Nephron progenitor cell (in vitro differentiated cells): ENCODE data around the gene LRRC27.

Source experiments
- DNase-seq: peaks from one replicate; pipeline ENCODE4 v3.0.0; 2021
- H3K27ac Mint-ChIP-seq: 2 replicates; pipeline ENCODE4 v1.8.0; 2021; ENCODE audit warnings: mild to moderate bottlenecking, moderate library complexity, mixed read lengths
- H3K27me3 Mint-ChIP-seq: 2 replicates; pipeline ENCODE4 v1.8.0; 2021; ENCODE audit warnings: mild to moderate bottlenecking, low read depth, mixed read lengths; ENCODE audit not compliant: poor library complexity
- H3K36me3 Mint-ChIP-seq: 2 replicates; pipeline ENCODE4 v1.8.0; 2021; ENCODE audit warnings: low read depth, mixed read lengths
- H3K4me1 Mint-ChIP-seq: 2 replicates; pipeline ENCODE4 v1.8.0; 2021; ENCODE audit warnings: mixed read lengths
- H3K4me3 Mint-ChIP-seq: 2 replicates; pipeline ENCODE4 v1.8.0; 2021; ENCODE audit warnings: mild to moderate bottlenecking, moderate library complexity, mixed read lengths
- H3K9me3 Mint-ChIP-seq: 2 replicates; pipeline ENCODE4 v1.8.0; 2021; ENCODE audit warnings: mild to moderate bottlenecking, moderate library complexity, mixed read lengths
- CTCF ChIP-seq: fragments of 200-600 bp; sonication (generic); IDR thresholded peaks from 2 replicates; pipeline ENCODE4 v1.5.0; 2021; ENCODE audit warnings: antibody characterized with exemption

LRRC27 gene

DNA sequence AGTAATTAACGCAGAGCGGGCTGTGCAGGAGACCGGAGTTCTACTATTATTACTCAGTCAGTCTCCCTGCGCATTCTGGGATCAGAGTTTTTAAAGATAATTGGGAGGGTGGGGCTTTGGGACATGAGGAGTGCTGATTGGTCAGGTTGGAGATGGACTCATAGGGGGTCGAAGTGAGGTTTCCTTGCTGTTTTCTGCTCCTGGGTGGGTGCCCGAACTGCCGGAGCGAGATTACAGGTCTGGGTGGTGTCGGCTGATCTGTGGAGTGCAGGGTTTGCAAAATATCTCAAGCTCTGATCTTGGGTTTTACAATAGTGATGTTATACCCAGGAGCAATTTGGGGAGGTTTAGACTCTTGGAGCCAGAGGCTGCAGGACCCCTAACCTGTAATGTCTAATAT, 3.9 kb upstream of the LRRC27 start:
- Mint-ChIP-seq H3K36me3 (peaks cover 80% of the 10 kb centered on the region), H3K9me3 (peaks cover 46% of the 10 kb centered on the region), H3K4me3 (peak overlapping the region; percentile 98), H3K27ac (no peak overlapping the region), H3K27me3 (peaks cover 5% of the 10 kb centered on the region), H3K4me1 (peaks cover 50% of the 10 kb centered on the region)
- DNase-seq, result no peak
- no peak for TF ChIP-seq CTCF

- peak overlapping the region; percentile 98 for H3K4me3 Mint-ChIP-seq
- DNase-seq, result no peak
- H3K27me3 Mint-ChIP-seq, result peaks cover 5% of the 10 kb centered on the region
- no peak for TF ChIP-seq CTCF
- peaks cover 54% of the 10 kb centered on the region for H3K4me1 Mint-ChIP-seq
- peaks cover 77% of the 10 kb centered on the region for H3K36me3 Mint-ChIP-seq
- H3K9me3 Mint-ChIP-seq, result peaks cover 46% of the 10 kb centered on the region
- H3K27ac Mint-ChIP-seq, result no peak overlapping the region
Observed at GRCh38 chr10:132328738-132329137, 3.3 kb upstream of the LRRC27 start.

GRCh38 chr10:132329565-132330485, 2.2 kb upstream of the LRRC27 start:
- no peak for DNase-seq
- H3K4me1 Mint-ChIP-seq, result peaks cover 54% of the 10 kb centered on the region

GRCh38 chr10:132330486-132330833, 1.5 kb upstream of the LRRC27 start:
- Mint-ChIP-seq H3K27me3 (peaks cover 13% of the 10 kb centered on the region), H3K9me3 (peaks cover 40% of the 10 kb centered on the region), H3K4me1 (peaks cover 57% of the 10 kb centered on the region), H3K4me3 (peak overlapping the region; percentile 98), H3K36me3 (peaks cover 67% of the 10 kb centered on the region), H3K27ac (no peak overlapping the region)
- no peak for DNase-seq
- TF ChIP-seq CTCF, result no peak

More at GRCh38 chr10:132329565-132330485, 2.2 kb upstream of the LRRC27 start:
- Mint-ChIP-seq H3K27ac (peak overlapping the region; percentile 24), H3K9me3 (peaks cover 43% of the 10 kb centered on the region), H3K36me3 (peaks cover 71% of the 10 kb centered on the region), H3K27me3 (peaks cover 13% of the 10 kb centered on the region), H3K4me3 (peak overlapping the region; percentile 98)
- TF ChIP-seq CTCF, result no peak

GRCh38 chr10:132332433-132332754, 401 bp downstream of the LRRC27 start:
- TF ChIP-seq CTCF, result no peak
- peaks cover 54% of the 10 kb centered on the region for H3K36me3 Mint-ChIP-seq
- DNase-seq, result no peak
- H3K27ac Mint-ChIP-seq, result no peak overlapping the region
- peaks cover 10% of the 10 kb centered on the region for H3K27me3 Mint-ChIP-seq
- H3K4me3 Mint-ChIP-seq, result peak overlapping the region; percentile 98
- peaks cover 24% of the 10 kb centered on the region for H3K9me3 Mint-ChIP-seq
- H3K4me1 Mint-ChIP-seq, result peaks cover 75% of the 10 kb centered on the region

- peak overlapping the region; percentile 98 for H3K4me3 Mint-ChIP-seq
Observed at GRCh38 chr10:132333386-132333785, 1.4 kb downstream of the LRRC27 start.

More at GRCh38 chr10:132333386-132333785, 1.4 kb downstream of the LRRC27 start:
- H3K4me1 Mint-ChIP-seq, result peaks cover 71% of the 10 kb centered on the region
- H3K36me3 Mint-ChIP-seq, result peaks cover 44% of the 10 kb centered on the region
- TF ChIP-seq CTCF, result no peak
- peaks cover 11% of the 10 kb centered on the region for H3K27me3 Mint-ChIP-seq
- no peak for DNase-seq
- H3K9me3 Mint-ChIP-seq, result peaks cover 15% of the 10 kb centered on the region
- H3K27ac Mint-ChIP-seq, result peak overlapping the region; percentile 63
